NB4 (cell line): Measurements from ENCODE around the gene MYH9.

Experiments
- DNase-seq: peaks from one replicate; pipeline ENCODE4 v3.0.0; 2010; ENCODE audit warnings: low read depth
- H3K4me3 ChIP-seq: one replicate; pipeline ENCODE4 v1.5.1; 2011; ENCODE audit warnings: mild to moderate bottlenecking, low read depth, low read length, moderate library complexity
- MYC ChIP-seq: IDR thresholded peaks from 2 replicates; pipeline ENCODE4 v1.6.1; 2011; ENCODE audit warnings: low read depth, low read length
- POLR2A ChIP-seq: IDR thresholded peaks from 2 replicates; pipeline ENCODE4 v1.6.1; 2011; ENCODE audit warnings: mild to moderate bottlenecking; ENCODE audit not compliant: insufficient read length; ENCODE audit errors: extremely low read depth
- TF ChIP-seq, protein P1 (sequence below): IDR thresholded peaks from 2 replicates; pipeline ENCODE4 v1.6.1; 2011; ENCODE audit warnings: low read depth, low read length
- TF ChIP-seq, protein P2 (sequence below): IDR thresholded peaks from one replicate; pipeline ENCODE4 v1.5.1; 2012; ENCODE audit warnings: low read depth, low read length

The MYH9 gene

DNA sequence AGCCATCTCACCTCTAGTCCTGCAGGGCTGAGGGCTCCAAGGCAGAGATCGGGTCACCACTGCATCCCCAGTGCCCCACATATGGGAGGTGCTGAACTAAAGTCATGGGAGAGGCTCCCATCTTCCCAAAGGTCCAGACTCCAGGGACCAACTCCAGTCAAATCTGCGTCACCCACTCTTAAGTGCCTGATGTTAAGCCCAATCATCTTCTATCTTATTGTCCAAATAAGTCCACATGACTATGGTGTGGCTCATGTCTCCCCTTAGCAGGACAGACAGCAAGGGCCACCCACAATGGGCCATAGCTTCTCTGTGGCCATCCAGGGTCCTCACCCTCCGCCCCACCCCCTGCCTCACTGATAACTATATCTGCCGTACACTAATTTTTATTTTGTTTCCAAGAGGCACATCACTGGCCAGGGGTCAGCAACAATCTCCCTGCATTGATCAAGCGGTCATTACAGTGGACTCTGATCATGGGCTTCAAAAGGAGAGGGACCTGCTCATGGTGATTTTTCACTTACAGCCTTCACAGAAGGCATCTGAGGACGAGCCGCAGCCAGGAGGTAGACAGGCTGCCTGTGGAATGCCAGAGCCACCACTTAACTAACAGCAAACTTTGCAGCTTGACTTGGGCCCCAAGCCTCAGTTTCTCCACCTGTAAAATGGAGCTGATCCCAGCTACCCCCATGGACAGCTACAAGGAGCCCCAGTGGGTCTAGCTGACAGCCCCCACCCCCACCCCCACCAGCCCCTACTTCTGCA, 23.3 kb downstream of the MYH9 start:
- no peak for DNase-seq
- TF ChIP-seq, protein P1, sequence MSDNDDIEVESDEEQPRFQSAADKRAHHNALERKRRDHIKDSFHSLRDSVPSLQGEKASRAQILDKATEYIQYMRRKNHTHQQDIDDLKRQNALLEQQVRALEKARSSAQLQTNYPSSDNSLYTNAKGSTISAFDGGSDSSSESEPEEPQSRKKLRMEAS: no peak
- TF ChIP-seq POLR2A: no peak
- TF ChIP-seq MYC: no peak
- TF ChIP-seq, protein P2, sequence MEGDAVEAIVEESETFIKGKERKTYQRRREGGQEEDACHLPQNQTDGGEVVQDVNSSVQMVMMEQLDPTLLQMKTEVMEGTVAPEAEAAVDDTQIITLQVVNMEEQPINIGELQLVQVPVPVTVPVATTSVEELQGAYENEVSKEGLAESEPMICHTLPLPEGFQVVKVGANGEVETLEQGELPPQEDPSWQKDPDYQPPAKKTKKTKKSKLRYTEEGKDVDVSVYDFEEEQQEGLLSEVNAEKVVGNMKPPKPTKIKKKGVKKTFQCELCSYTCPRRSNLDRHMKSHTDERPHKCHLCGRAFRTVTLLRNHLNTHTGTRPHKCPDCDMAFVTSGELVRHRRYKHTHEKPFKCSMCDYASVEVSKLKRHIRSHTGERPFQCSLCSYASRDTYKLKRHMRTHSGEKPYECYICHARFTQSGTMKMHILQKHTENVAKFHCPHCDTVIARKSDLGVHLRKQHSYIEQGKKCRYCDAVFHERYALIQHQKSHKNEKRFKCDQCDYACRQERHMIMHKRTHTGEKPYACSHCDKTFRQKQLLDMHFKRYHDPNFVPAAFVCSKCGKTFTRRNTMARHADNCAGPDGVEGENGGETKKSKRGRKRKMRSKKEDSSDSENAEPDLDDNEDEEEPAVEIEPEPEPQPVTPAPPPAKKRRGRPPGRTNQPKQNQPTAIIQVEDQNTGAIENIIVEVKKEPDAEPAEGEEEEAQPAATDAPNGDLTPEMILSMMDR: no peak
- H3K4me3 ChIP-seq: no peak overlapping the region

DNA sequence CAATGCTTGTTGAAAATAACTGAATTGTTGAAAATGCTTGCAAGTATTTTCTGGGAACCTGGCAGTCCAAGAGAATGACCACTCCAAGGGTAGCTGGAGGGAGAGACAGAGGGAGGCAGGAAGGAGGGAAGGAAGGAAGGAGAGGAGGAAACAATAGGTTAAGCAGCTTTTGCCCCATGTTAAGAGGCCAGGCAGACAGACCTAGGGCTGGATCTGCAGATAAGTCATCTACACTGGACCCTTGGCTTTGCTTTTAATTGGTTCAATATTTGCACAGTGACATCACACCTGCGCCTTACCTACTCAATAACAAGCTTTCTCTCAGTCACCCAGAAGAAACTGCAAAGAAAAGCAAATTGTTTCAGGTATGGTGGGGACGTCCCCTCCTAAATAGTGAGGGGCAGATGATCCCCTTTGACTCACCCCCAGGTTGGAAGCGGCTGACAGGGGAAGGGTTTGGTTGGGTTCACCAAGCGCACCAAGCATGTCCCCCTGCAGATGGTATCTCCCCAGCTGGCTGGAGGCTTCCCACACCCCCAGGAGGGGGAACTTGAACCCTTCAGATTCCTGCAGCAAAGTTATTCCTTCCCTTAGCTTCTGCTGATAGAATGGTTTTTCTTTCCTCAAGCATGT, 24.3 kb downstream of the MYH9 start:
- TF ChIP-seq POLR2A: no peak
- TF ChIP-seq, protein P2: no peak
- TF ChIP-seq, protein P1: no peak
- no peak for TF ChIP-seq MYC
- no peak for DNase-seq
- H3K4me3 ChIP-seq: no peak overlapping the region

DNA sequence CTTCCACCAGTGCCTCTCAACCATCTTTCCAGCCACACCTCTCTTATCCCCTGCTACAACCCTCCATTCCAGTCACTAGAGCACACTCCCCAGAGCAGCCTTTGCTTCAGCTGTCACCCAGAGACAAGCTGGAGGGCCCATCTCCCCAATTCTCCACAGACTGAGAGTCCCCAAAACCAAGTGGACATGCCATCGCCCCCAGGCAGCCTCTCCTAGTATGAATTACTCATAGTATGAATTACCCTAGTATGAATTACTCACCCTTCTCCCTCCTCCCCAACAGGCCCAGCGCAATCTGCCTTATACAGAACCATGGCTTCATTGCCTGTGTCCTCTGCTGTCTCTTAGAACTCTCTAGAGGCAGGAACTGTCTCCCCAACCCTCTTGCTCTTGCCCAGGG, 24.8 kb downstream of the MYH9 start:
- H3K4me3 ChIP-seq: no peak overlapping the region
- no peak for DNase-seq
- TF ChIP-seq, protein P2: no peak
- TF ChIP-seq, protein P1: no peak
- TF ChIP-seq MYC: no peak
- no peak for TF ChIP-seq POLR2A

DNA sequence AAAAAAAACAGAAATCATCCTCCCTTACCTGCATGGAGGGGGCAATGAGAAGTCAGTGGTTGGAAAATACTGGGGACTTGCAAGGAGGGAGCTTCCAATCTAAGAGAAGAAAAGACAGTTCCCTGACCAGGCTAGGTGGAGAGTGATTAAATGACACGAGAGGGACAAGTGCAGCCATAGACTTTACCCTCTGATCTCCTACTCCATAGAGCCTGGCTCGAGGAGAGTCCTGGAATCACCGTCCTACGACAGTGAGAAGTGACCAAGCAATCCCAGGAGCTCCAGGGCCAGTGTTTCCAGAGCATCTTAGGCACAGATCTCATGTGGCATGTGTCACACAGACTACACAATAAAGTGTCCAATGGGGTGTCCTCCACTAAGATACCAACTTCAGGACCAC, 25.7 kb downstream of the MYH9 start:
- no peak for TF ChIP-seq POLR2A
- no peak for TF ChIP-seq MYC
- TF ChIP-seq, protein P2: no peak
- TF ChIP-seq, protein P1: no peak
- DNase-seq: no peak
- no peak overlapping the region for H3K4me3 ChIP-seq

DNA sequence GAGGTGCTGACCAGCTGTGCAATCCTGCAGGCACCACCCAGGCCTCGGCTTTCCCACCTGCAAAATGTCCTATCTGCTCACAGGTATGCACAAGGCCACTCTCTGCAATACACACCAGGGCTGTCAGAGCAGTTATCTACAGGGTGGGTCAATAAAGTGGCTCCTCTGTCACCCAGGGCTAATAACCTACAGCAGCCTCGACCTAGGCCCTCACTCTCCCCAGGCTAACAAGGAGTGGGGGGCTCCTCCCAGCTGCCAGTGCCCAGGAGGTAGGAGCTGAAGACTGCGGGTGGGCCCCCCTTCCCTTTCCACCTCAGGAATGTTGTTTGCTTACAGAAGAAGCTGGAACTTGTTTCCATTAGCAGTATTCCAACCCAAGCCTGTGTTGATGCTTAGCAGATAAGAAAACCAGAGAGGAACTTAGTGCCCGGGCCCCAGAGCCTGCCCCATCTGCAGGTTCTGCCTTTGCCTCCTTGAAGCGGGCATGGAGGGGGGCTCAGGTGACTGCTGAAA, 26.8 kb downstream of the MYH9 start:
- no peak for TF ChIP-seq MYC
- TF ChIP-seq, protein P1: no peak
- no peak for TF ChIP-seq POLR2A
- TF ChIP-seq, protein P2: no peak
- DNase-seq: no peak
- no peak overlapping the region for H3K4me3 ChIP-seq
